Measurements from ENCODE around the gene EFNA3. TPM values are rescaled to one million over a fixed set of nuclear protein-coding genes. Genes with fewer than 3 reads are reported as not detected.

Gene EFNA3
- total RNA-seq (1.2 TPM), polyA plus RNA-seq (2.3 TPM)

GRCh38 chr1:155078469-155079209 is at the start of gene EFNA3:
Gene EFNA3, plus strand, starts transcription at chr1:155078837. Its CDS starts 105 bp downstream, at chr1:155078942.
- Histone ChIP-seq H3K4me3 (ENCODE audit: low read depth, low read length) (peak within 1 kb of the TSS; percentile 37), H3K4me1 (ENCODE audit: insufficient read depth) (peaks cover 2% of the 10 kb centered on the region), H3K36me3 (ENCODE audit: insufficient read depth) (no peaks in the 10 kb centered on the region), H3K27ac (ENCODE audit: low read depth) (no peak within 1 kb of the TSS)
- DNase-seq (ENCODE audit: extremely low spot score) = no peak
- under 1% methylated on average over 58 of the region's 59 CpGs for WGBS

- WGBS = 81% methylated on average over 16 of the region's 16 CpGs
- Histone ChIP-seq H3K4me1 (ENCODE audit: insufficient read depth) (no peaks in the 10 kb centered on the region), H3K36me3 (ENCODE audit: insufficient read depth) (no peaks in the 10 kb centered on the region), H3K27ac (ENCODE audit: low read depth) (no peak overlapping the region), H3K4me3 (ENCODE audit: low read depth, low read length) (no peak overlapping the region)
- DNase-seq (ENCODE audit: extremely low spot score) = no peak
Observed at GRCh38 chr1:155029513-155030242, 49.0 kb upstream of the EFNA3 start.

- 85% methylated on average over 15 of the region's 15 CpGs for WGBS
- Histone ChIP-seq H3K27ac (ENCODE audit: low read depth) (no peak overlapping the region), H3K36me3 (ENCODE audit: insufficient read depth) (no peaks in the 10 kb centered on the region), H3K4me3 (ENCODE audit: low read depth, low read length) (no peak overlapping the region), H3K4me1 (ENCODE audit: insufficient read depth) (no peaks in the 10 kb centered on the region)
- no peak for DNase-seq (ENCODE audit: extremely low spot score)
Observed at GRCh38 chr1:155030243-155030795, 48.3 kb upstream of the EFNA3 start.

- Histone ChIP-seq H3K4me3 (ENCODE audit: low read depth, low read length) (no peak overlapping the region), H3K36me3 (ENCODE audit: insufficient read depth) (no peaks in the 10 kb centered on the region), H3K4me1 (ENCODE audit: insufficient read depth) (no peaks in the 10 kb centered on the region), H3K27ac (ENCODE audit: low read depth) (no peak overlapping the region)
- DNase-seq (ENCODE audit: extremely low spot score) = no peak
- 71% methylated on average over 11 of the region's 11 CpGs for WGBS
Observed at GRCh38 chr1:155030899-155031298, 47.7 kb upstream of the EFNA3 start.

- 88% methylated on average over 12 of the region's 12 CpGs for WGBS
- H3K4me1 ChIP-seq (ENCODE audit: insufficient read depth) = no peaks in the 10 kb centered on the region
Observed at GRCh38 chr1:155032886-155033285, 45.8 kb upstream of the EFNA3 start.

GRCh38 chr1:155033524-155033923 is 45.1 kb upstream of the EFNA3 start, which contains the start of the genes DCST1 and DCST2:
Gene DCST1, plus strand, starts transcription at chr1:155033824. Its CDS starts 213 bp downstream, at chr1:155034037.
Gene DCST2, minus strand, starts transcription at chr1:155033781. Its CDS starts 80 bp downstream, at chr1:155033701.
- 94% methylated on average over 9 of the region's 9 CpGs for WGBS
- Histone ChIP-seq H3K27ac (ENCODE audit: low read depth) (no peak within 1 kb of the TSS), H3K4me3 (ENCODE audit: low read depth, low read length) (no peak within 1 kb of the TSS), H3K36me3 (ENCODE audit: insufficient read depth) (no peaks in the 10 kb centered on the region), H3K4me1 (ENCODE audit: insufficient read depth) (no peaks in the 10 kb centered on the region)
- no peak for DNase-seq (ENCODE audit: extremely low spot score)

More at GRCh38 chr1:155032886-155033285, 45.8 kb upstream of the EFNA3 start:
- Histone ChIP-seq H3K36me3 (ENCODE audit: insufficient read depth) (no peaks in the 10 kb centered on the region), H3K27ac (ENCODE audit: low read depth) (no peak overlapping the region), H3K4me3 (ENCODE audit: low read depth, low read length) (no peak overlapping the region)
- no peak for DNase-seq (ENCODE audit: extremely low spot score)

GRCh38 chr1:155034318-155035208 is 44.1 kb upstream of the EFNA3 start:
- no peak overlapping the region for H3K27ac ChIP-seq (ENCODE audit: low read depth)
- no peaks in the 10 kb centered on the region for H3K36me3 ChIP-seq (ENCODE audit: insufficient read depth)
- DNase-seq (ENCODE audit: extremely low spot score) = no peak
- no peaks in the 10 kb centered on the region for H3K4me1 ChIP-seq (ENCODE audit: insufficient read depth)
- no peak overlapping the region for H3K4me3 ChIP-seq (ENCODE audit: low read depth, low read length)
- 83% methylated on average over 20 of the region's 20 CpGs for WGBS

GRCh38 chr1:155035936-155036335 is 42.7 kb upstream of the EFNA3 start:
- Histone ChIP-seq H3K36me3 (ENCODE audit: insufficient read depth) (no peaks in the 10 kb centered on the region), H3K4me3 (ENCODE audit: low read depth, low read length) (no peak overlapping the region), H3K27ac (ENCODE audit: low read depth) (no peak overlapping the region), H3K4me1 (ENCODE audit: insufficient read depth) (no peaks in the 10 kb centered on the region)
- 83% methylated on average over 2 of the region's 2 CpGs for WGBS
- no peak for DNase-seq (ENCODE audit: extremely low spot score)

GRCh38 chr1:155037043-155037442 is 41.6 kb upstream of the EFNA3 start:
- Histone ChIP-seq H3K36me3 (ENCODE audit: insufficient read depth) (no peaks in the 10 kb centered on the region), H3K27ac (ENCODE audit: low read depth) (no peak overlapping the region), H3K4me1 (ENCODE audit: insufficient read depth) (no peaks in the 10 kb centered on the region), H3K4me3 (ENCODE audit: low read depth, low read length) (no peak overlapping the region)
- DNase-seq (ENCODE audit: extremely low spot score) = no peak
- 90% methylated on average over 3 of the region's 3 CpGs for WGBS

- 86% methylated on average over 6 of the region's 6 CpGs for WGBS
- Histone ChIP-seq H3K27ac (ENCODE audit: low read depth) (no peak overlapping the region), H3K4me3 (ENCODE audit: low read depth, low read length) (no peak overlapping the region)
Observed at GRCh38 chr1:155037851-155038441, 40.7 kb upstream of the EFNA3 start.

GRCh38 chr1:155038602-155039307 is 39.9 kb upstream of the EFNA3 start:
- H3K36me3 ChIP-seq (ENCODE audit: insufficient read depth) = no peaks in the 10 kb centered on the region

More at GRCh38 chr1:155037851-155038441, 40.7 kb upstream of the EFNA3 start:
- no peaks in the 10 kb centered on the region for H3K4me1 ChIP-seq (ENCODE audit: insufficient read depth)
- H3K36me3 ChIP-seq (ENCODE audit: insufficient read depth) = no peaks in the 10 kb centered on the region
- DNase-seq (ENCODE audit: extremely low spot score) = no peak

GRCh38 chr1:155039308-155039669 is 39.3 kb upstream of the EFNA3 start:
- Histone ChIP-seq H3K27ac (ENCODE audit: low read depth) (no peak overlapping the region), H3K4me3 (ENCODE audit: low read depth, low read length) (no peak overlapping the region), H3K4me1 (ENCODE audit: insufficient read depth) (no peaks in the 10 kb centered on the region), H3K36me3 (ENCODE audit: insufficient read depth) (no peaks in the 10 kb centered on the region)
- 71% methylated on average over 4 of the region's 4 CpGs for WGBS
- no peak for DNase-seq (ENCODE audit: extremely low spot score)

More at GRCh38 chr1:155038602-155039307, 39.9 kb upstream of the EFNA3 start:
- H3K27ac ChIP-seq (ENCODE audit: low read depth) = no peak overlapping the region
- no peak for DNase-seq (ENCODE audit: extremely low spot score)
- no peak overlapping the region for H3K4me3 ChIP-seq (ENCODE audit: low read depth, low read length)
- WGBS = 30% methylated on average over 8 of the region's 8 CpGs
- no peaks in the 10 kb centered on the region for H3K4me1 ChIP-seq (ENCODE audit: insufficient read depth)
